Measurements from ENCODE around the gene GPR155. TPM values are rescaled to one million over a fixed set of nuclear protein-coding genes. Genes with fewer than 3 reads are reported as not detected.
"Not testable (repeated sequence)": the region's sequence is repeated elsewhere in the genome, so short reads cannot be mapped to it uniquely, and the experiment has no call there.

The GPR155 gene
- polyA plus RNA-seq, 1 donor = 3.7 TPM

DNA sequence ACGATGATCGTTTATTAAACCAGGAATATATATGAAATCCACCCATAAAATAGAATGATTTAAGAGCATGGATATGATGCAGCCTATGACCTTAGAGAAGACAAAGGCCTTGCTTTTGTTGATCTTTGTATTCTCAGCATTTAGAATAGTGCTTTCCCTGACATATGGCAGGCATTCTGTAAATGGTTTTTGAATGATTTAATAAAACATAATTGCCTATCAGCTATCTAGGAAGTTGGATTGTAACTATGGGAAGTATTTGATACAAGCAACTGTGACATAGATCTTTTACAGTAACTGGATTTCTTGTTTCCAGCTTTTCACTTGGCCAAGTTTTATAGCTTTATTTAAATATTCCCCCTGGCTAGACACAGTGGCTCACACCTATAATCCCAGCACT lies 5.1 kb upstream of the GPR155 start:
- no peak for DNase-seq

DNA sequence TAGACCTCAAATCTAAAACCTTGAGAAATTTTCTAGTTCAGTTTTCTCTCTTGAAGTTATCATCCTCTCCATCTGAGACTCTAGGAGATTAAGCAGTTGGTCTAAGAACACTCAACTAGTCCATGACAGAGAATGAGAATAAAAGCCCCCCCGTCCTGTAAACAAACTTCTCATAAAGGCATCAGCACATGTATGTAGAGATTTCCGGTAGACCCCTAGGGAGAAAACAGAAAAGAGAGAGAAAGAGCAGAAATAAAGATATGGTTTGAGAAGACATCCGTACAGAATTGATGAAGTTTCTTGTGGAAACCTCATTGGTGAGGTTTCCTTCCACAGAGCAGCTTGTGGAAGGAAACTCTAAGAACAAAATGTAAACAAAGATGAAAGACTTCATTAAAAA lies 3.2 kb upstream of the GPR155 start:
- DNase-seq = no peak

DNA sequence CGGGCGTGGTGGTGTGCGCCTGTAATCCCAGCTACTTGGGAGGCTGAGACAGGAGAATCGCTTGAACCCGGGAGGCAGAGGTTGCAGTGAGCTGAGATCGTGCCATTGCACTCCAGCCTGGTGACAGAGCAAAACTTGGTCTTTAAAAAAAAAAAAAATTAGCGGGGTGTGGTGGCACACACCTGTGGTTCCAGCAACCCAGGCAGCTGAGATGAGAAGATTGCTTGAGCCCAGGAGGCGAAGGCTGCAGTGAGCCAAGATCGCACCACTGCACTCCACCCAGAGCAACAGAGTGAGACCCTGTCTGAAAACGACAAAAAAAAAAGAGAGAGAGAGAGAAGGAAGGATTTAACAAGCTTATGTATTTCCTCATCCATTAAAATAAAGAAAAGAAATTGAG lies 2.7 kb upstream of the GPR155 start:
- not testable (repeated sequence) for DNase-seq

DNA sequence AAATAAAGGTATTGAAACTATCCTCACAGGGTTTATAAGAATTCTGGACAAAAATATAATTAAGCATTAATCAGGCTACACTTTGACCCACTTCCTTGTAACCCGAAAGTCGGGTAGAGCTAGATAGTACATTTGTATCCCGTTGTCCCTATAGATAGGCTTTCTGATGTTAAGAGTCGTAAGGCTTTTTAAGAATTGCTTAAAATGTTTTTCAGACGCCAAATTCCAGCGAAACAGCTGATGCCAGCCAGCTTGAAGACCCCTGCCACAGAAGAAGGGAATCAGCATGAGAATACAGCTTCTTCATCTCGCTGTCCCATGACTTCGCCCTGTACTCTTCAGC lies 962 bp upstream of the GPR155 start:
- no peak for DNase-seq

DNA sequence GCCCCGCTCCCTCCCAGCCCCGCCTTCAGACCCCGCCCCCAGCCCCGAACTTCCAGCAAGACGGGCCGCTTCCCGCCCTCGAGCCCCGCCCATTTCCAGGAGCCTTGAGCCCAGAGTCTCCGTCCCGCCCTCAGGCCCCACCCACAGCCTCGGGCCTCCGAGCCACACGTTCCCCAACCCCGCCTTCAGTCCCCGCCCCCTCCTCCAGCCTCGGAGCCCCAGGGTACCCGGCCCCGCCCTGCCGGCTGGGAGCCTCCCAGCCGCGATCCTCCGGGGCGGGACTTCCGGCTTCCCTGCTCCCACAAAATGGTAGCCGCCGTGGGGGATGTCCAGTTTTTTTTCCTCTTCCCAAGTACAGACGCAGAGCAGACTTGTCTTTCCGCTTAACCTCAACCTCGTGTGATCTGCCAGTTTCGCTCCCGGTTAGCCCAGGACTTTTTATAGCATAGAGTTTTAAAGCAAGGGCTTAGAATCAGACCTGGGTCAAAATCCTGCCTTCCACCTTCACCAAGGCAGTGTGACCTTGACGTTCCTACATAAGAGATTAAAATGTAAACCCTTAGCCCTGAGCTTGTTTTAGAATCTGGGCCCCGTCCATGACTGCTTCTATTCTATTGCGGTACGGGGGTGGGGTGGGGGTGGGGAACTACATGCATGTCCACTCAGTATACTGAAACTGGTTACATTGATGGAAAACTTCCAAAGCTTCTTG lies 435 bp upstream of the GPR155 start:
- DNase-seq = peak; percentile 98

DNA sequence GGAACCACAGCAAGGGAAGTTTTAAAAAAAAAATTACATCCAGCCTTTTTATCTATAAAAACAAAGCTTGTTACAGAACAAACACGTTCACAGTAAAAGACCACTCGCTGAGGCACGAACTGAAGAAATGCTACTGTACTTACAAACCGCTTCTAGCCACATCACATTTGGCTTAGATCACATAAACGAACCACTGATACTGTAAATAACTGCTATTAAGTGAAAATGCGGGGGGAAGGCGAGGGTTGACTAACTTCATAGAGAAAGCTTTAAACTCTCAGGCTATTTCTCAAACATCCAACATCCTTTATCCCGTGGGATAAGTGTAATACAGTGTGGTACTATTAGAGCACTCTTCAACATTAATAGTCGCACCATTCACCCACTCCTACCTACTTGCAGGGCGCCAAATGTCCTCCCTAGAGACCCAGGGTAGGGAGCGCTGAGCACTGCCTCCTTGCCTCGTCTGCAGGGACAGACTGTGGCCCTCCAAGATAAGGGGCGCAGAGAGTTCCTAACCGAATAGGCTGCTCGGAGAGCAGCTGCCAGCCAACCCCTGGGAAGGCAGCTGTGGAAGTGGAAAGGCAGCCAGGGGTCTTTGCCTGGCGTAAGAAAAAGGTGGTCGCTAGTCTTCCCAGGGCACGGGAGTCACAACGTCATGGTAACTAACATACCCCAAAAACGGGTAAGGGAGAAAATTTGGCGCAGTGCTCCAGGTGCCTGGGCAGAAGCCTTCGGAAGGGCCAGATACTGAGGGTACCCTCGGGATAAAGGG lies 854 bp downstream of the GPR155 start:
- peak; percentile 30 for DNase-seq

DNA sequence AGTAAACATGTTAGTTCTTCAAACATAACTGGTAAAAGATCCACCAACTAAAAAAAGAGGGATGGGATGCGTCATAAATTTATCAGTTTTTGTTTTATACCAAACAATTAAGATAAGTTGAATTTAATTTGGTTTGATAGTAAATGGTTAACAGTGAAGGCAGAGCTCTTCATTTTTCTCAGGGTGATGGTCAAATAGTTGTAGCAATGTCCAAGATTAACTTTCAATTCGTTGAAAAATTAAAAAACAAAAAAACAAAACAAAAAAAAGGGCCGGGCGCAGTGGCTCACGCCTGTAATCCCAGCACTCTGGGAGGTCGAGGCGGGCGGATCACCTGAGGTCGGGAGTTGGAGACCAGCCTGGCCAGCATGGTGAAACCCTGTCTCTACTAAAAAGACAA lies 1.8 kb downstream of the GPR155 start:
- not testable (repeated sequence) for DNase-seq

DNA sequence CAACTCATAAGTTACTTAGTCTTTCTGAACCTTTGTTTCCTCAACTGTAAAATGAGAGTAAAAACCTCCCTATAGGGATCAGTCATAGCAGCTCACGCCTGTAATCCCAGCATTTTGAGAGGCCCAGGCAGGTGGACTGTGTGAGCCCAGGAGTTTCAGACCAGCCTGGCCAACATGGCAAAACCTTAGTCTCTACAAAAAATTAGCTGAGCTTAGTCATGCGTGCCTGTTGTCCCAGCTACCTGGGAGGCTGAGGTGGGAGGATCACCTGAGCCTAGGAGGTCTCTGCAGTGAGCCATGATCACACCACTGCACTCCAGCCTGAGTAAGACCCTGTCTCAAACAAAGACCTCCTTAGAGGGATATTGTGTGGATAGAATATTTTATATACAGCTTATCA lies 2.3 kb downstream of the GPR155 start:
- no peak for DNase-seq

DNA sequence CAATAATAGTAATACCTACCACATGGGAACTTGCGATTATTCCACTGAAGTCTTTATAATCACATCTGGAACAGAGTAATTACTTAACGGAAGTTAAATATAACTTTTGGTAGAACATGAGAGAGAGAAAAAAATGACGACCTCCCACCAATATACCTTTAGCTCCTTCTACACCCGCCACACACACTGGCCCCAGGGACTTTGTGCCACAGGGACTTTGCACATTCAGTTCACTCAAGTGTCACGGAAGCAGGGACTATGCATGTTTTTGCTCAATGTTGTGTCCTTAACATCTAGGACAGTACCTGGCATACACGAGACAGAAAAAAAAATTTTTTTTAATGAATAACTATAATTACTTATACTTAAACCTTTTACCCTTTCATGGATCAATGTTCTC lies 4.0 kb downstream of the GPR155 start:
- DNase-seq = no peak

DNA sequence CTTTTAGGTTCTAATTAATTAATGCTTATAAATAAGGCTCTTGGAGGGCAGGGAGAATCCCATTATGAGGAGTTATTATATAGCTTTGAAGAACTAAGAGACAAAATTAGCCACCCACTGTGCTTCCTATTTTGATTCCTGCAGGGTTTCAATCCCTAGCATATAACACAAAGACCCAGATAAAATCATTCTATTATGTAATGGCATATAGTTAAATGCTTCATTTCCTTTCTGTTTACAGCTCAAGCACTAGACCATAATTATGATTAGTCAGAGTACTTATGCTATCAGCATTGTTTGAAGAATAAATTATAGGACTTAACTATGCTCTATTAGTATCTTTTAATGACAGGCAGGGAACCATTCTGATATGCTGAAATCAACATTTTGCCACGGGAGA lies 9.1 kb downstream of the GPR155 start:
- DNase-seq = no peak

DNA sequence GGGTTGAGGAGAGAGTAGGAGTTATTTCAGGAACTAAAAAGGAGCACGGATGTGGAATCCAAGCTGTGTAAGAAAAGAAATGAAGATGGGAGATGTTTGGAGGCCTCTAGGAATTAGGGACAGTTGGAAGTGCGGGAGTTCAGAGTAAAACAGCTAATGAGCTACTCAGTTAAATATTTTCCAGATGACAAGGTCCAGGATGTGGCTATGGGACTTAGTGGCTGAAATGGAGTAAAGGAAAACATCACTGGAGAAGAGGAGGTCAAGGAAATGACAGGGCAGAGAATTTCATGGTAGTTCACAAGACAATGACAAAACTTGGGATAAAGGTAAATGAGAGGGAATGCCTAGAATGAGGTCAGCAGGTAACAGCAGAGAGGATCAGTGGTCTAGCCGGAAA lies 13.0 kb downstream of the GPR155 start:
- DNase-seq = no peak

DNA sequence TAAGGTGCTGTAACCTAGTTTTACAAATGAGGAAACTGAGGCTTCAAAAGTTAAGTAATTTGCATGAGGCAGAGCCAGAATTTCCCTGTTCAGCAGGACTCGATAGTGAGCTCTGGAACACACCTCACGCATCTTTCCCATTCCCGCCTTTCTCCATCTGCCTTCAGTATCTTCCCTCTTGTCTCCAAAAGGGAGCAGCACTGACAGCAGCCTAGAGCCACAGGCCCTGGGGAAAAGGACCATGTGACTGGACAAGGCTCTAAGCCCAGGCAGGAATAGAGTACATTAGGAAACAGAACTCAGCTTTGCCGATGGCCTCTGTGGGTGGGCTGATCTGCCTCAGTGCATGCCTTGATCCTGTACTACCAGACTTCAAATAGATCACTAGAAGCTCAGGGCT lies 21.5 kb downstream of the GPR155 start:
- DNase-seq = peak; percentile 18

DNA sequence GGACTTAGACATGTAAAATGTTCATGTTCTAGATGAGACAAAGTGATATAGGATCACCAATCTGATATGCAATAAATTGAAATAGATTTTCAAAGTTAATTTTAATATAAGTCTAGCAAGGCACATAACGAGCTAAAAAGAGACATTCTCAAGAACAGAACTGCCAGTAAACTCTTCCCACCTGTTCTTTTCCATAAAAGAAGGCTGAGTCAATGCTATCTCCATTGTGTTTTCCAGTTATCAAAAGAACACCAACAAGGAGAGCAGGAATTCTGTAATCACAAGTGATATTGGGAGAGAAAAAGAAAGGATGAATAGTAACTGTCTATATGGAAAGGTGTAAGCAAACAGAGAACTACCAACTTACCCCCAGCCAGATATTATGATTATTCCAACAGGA lies 25.6 kb downstream of the GPR155 start:
- DNase-seq = no peak

DNA sequence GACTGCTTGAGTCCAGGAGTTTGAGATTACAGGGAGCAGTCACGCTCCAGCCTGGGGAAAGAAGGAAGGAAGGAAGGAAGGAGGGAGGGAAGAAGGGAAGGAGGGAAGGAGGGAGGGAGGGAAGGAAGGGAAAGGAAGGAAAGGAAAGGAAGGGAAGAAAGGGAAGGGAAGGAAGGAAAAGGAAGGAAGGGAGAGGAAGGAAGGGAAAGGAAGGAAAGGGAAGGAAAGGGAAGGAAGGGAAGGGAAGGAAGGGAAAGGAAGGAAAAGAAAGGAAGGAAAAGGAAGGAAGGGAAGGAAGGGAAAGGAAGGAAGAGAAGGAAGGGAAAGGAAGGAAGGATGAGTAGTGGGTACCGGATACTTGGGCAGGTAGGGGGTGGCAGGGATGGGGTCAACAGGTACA lies 32.3 kb downstream of the GPR155 start:
- DNase-seq = no peak

DNA sequence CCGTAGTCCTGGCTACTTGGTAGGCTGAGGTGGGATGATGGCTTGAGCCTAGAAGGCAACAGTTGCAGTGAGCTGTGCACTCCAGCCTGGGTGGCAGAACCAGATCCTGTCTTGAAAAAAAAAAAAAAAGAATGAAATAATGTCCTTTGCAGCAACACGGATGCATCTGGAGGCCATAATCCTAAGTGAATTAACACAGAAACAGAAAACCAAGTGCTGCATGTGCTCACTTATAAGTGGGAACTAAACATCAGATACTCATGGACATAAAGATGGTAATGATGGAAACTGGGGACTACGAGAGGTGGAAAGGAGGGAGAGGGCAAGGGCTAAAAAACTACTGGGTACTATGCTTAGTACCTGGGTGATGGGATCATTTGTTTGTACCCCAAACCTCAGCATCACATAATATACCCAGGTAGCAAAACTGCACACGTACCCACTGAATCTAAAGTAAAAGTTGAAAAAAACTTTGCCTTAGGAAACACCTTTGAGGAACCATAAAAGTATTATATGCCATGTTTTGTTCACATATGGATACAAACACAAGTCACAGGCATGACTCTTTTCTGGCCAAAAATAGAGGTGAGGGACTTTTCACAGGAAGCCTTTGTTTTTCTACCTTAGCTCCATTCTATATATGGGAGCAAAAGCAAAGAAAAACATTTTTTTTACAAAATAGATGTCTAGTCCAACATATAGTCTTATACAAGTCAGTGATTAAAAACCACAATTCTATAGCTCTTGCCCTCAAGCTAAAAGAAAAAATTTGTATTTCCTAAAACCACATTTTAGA lies 36.6 kb downstream of the GPR155 start:
- DNase-seq = no peak

DNA sequence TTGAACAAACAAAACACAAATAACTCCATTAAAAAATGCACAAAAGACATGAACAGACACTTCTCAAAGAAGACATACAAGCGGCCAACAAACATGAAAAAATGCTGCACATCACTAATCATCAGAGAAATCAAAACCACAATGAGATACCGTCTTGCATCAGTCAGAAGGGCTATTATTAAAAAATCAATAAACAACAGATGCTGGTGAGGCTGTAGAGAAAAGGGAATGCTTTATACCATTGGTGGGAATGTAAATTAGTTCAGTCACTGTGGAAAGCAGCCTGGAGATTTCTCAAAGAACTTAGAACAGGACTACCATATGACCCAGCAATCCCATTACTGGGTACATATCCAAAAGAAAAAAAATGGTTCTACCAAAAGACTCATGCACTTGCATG lies 37.8 kb downstream of the GPR155 start:
- DNase-seq = no peak

DNA sequence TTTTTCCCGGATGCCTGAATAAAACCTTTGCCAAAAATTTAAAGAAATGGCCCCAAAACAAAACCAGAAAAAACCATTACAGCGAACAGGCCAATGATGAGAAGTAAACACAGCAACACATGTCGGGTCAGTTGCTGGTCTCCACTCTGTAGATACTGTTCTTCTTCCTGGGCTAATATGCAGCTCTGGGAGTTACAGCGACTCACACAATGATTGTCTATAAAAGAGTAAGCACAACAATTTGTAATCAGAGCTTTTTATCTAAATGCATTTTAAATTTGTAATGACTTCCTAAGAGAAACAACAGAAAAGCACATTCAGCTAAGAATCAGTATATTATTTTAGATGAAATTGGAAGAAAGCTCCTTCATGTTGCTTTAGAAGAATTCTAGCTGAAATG lies 40.3 kb downstream of the GPR155 start:
- no peak for DNase-seq

DNA sequence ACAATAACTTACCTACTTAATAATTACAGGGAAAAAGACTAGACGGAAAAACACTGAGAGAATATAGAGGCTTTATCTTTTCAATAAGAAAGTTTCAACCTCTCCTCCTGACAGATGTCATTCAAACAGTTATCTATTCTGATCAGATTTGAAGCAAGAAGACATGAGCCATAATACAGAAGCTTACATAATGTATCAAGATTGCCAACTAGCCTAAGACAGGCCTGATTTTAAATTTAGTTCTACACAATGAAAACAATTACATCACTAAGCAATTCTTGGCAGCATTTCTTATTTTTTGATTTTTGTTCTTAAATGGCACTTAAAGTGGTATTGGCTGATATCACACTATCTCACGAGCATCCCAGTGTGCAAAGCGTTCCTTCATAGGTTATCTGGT lies 41.6 kb downstream of the GPR155 start:
- DNase-seq = no peak

DNA sequence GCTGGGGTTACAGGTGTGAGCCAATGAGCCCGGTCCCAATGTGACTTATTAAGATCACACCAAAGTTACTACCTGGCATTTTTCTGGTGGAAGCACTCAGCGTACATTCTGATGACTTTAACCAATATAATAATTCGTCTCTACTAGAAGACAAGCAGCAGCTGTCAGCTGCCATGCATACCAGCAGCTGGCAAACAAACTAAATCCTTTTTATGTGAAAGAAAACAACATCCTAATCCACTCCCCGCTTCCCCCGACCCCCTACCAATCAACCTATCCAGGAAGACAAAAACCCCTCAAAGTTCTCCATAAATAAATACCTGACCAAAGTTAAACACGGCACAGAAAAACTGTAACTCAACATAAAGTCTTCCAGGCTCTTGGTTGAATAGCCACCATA lies 42.1 kb downstream of the GPR155 start:
- DNase-seq = no peak

DNA sequence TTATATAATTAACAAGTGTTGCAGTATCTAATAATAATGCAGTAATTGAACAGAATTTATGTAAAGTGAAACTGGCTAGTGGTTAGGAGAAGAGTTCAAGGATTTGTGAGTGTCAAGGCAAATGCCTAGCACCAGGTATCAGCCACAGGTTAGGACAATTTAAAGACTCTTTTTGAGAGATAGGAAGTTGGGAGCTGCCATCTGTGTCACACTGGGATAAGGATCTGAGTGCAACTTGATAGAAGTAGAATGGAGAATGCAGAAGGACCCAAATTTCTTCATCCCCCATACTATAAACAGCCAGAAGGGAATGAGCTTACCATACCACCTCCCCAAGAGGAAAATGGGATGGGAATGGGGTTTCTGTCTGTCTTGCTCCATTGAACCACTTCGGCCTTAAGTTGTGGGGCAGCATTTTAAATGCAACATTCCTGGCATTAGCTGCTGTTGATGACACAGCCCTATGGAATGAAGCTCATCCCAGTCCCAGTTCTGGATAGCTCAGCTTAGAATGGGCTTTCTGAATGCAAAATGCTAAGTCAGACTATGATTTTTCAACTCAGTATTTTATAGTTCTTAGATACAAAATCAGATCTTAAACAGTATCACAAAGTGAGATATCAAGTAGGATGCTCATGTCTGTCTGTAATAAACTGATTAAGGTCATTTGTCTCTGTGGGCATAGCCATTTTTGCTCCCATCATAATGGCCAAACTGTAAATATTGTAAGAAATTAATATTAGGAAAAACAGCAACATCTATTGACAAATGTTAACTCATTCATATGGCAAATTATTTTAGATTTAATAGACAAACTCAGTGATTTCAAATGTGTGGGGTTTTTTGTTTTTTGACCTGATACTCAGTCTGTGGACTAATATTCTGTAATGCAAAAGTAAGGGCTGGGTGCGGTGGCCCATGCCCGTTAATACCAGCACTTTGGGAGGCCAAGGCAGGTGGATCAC lies 44.0 kb downstream of the GPR155 start:
- no peak for DNase-seq

DNA sequence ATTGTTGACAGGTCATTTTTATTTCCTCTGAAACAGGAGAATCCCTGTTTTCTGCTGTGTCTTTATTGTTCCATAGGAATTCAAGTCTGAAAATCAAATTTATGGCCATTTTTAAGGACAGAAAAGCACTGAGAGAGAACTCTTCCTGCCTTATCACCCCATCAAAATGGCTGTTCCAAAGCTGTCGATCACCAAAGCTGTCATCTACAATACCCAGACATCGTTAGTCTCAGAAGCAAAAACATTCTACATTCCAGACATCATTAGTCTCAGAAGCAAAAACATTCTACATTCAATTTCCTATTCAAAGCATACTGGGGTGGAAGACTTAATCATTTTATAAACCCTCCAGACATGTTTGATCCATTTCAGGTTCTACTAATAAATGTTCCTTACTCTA lies 46.9 kb downstream of the GPR155 start:
- no peak for DNase-seq

DNA sequence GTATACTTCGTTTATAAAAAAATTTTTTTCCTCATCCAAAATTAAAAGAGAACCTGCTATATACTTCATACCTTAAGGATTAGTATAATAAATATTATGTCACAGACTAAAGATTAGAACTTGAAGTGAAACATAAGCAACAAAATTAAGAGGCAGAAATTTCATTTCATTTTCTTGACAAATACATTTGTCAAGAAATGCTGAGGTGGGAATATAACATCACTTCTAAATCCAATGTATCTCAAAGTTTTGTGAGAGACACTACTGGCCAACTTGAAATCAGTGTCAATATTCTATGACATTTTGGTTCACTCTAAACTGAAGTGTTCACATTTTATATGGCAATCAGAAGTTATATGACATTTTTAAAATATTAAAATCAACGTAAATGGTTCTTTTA lies 47.5 kb downstream of the GPR155 start:
- DNase-seq = no peak
